ENCODE results near the gene UBE2O. TPM values are rescaled to one million over a fixed set of nuclear protein-coding genes. Genes with fewer than 3 reads are reported as not detected.

Gene UBE2O
- total RNA-seq, 6 experiments from 2014 or later: 24.3 to 26.0 (median 24.5) TPM

GRCh38 chr17:76472726-76473125 is 19.8 kb upstream of the UBE2O start:
- no peaks in the 10 kb centered on the region for H3K4me1 Mint-ChIP-seq (ENCODE audit: low read depth)
- no peak for DNase-seq
- no peaks in the 10 kb centered on the region for H3K9me3 Mint-ChIP-seq
- H3K27ac Mint-ChIP-seq: no peak overlapping the region
- TF ChIP-seq CTCF (IDR thresholded peaks at IDR 0.05): no peak
- H3K4me3 Mint-ChIP-seq: no peak overlapping the region
- H3K27me3 Mint-ChIP-seq (ENCODE audit: insufficient read depth): peaks cover 5% of the 10 kb centered on the region
- no peaks in the 10 kb centered on the region; the same call in 1 of the 2 replicates for H3K36me3 Mint-ChIP-seq (ENCODE audit: low read depth)

- DNase-seq: no peak
- H3K27ac Mint-ChIP-seq: no peak overlapping the region
- H3K9me3 Mint-ChIP-seq: no peaks in the 10 kb centered on the region
- H3K36me3 Mint-ChIP-seq (ENCODE audit: low read depth): no peaks in the 10 kb centered on the region; the same call in 1 of the 2 replicates
- H3K4me3 Mint-ChIP-seq: no peak overlapping the region
- no peak for TF ChIP-seq CTCF (IDR thresholded peaks at IDR 0.05)
- H3K27me3 Mint-ChIP-seq (ENCODE audit: insufficient read depth): peaks cover 5% of the 10 kb centered on the region
- H3K4me1 Mint-ChIP-seq (ENCODE audit: low read depth): no peaks in the 10 kb centered on the region
Observed at GRCh38 chr17:76472258-76472645, 19.3 kb upstream of the UBE2O start.

- no peaks in the 10 kb centered on the region for H3K4me1 Mint-ChIP-seq (ENCODE audit: low read depth)
- no peaks in the 10 kb centered on the region for H3K9me3 Mint-ChIP-seq
- no peaks in the 10 kb centered on the region; the same call in 1 of the 2 replicates for H3K36me3 Mint-ChIP-seq (ENCODE audit: low read depth)
- no peak for DNase-seq
- H3K27me3 Mint-ChIP-seq (ENCODE audit: insufficient read depth): peaks cover 5% of the 10 kb centered on the region
- H3K27ac Mint-ChIP-seq: no peak overlapping the region
- TF ChIP-seq CTCF (IDR thresholded peaks at IDR 0.05): no peak
- no peak overlapping the region for H3K4me3 Mint-ChIP-seq
Observed at GRCh38 chr17:76471498-76472257, 18.7 kb upstream of the UBE2O start.

- Mint-ChIP-seq H3K27ac (no peak overlapping the region), H3K36me3 (ENCODE audit: low read depth) (no peaks in the 10 kb centered on the region; the same call in 1 of the 2 replicates), H3K4me3 (no peak overlapping the region), H3K9me3 (no peaks in the 10 kb centered on the region), H3K27me3 (ENCODE audit: insufficient read depth) (peaks cover 6% of the 10 kb centered on the region), H3K4me1 (ENCODE audit: low read depth) (peaks cover 6% of the 10 kb centered on the region; the same call in 1 of the 2 replicates)
- no peak for DNase-seq
- TF ChIP-seq CTCF (IDR thresholded peaks at IDR 0.05): no peak
Observed at GRCh38 chr17:76469991-76470739, 17.2 kb upstream of the UBE2O start.

GRCh38 chr17:76469076-76469990 is 16.4 kb upstream of the UBE2O start:
- Mint-ChIP-seq H3K36me3 (ENCODE audit: low read depth) (no peaks in the 10 kb centered on the region; the same call in 1 of the 2 replicates), H3K4me3 (no peak overlapping the region), H3K27ac (no peak overlapping the region), H3K27me3 (ENCODE audit: insufficient read depth) (peaks cover 6% of the 10 kb centered on the region), H3K9me3 (no peaks in the 10 kb centered on the region), H3K4me1 (ENCODE audit: low read depth) (peaks cover 6% of the 10 kb centered on the region; the same call in 1 of the 2 replicates)
- no peak for TF ChIP-seq CTCF (IDR thresholded peaks at IDR 0.05)
- no peak for DNase-seq
